RWPE1 (cell line): Measurements from ENCODE around the gene LRRC27.
"Not testable (repeated sequence)": the region's sequence is repeated elsewhere in the genome, so short reads cannot be mapped to it uniquely, and the experiment has no call there.

ENCODE experiments used
- CTCF ChIA-PET: fragments of 350-600 bp; sonication (Branson Sonifier 250); formaldehyde crosslinking; extraction: SDS; loops from one replicate; lab custom pipeline; 2021; lab: Yijun Ruan, JAX
- POLR2A ChIA-PET: fragments of 400-600 bp; formaldehyde crosslinking; extraction: SDS; loops from one replicate; lab custom pipeline; 2020; ENCODE audit warnings: antibody characterized with exemption; ENCODE audit not compliant: low non-redundant PET; lab: Yijun Ruan, JAX
- DNase-seq: peaks from one replicate; pipeline ENCODE4 v3.0.0; 2012; ENCODE audit warnings: low spot score
- H3K27ac ChIP-seq: fragments of 450-650 bp; 2 replicates; pipeline ENCODE4 v1.5.1; 2017
- CTCF ChIP-seq: fragments of 450-650 bp; conservative IDR thresholded peaks from 2 replicates; pipeline ENCODE4 v1.5.1; 2017; ENCODE audit warnings: low read depth, mild to moderate bottlenecking

The LRRC27 gene

DNA sequence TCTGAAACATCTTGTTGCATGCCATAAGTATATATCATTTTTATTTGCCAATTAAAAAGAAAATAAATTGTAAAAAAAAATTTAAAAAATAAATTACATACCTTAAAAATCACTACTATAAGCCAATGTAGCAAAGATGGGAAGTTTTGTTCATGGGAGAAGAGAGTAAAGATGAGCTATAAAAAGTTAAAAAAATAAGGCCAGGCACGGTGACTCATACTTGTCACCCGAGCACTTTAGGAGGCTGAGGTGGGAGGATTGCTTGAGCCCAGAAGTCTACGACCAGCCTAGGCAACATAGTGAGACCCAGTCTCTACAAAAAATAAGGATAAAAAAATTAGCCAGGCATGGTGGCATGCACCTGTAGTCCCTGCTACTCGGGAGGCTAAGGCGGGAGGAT is 15.9 kb upstream of the LRRC27 start:
- DNase-seq: no peak
- ChIA-PET CTCF (interaction anchor here (0.9 kb wide), 1 partner anchor 9 kb away, joined by 3 read pairs; no protein-coding TSS in a partner anchor), POLR2A (no interaction called here)
- H3K27ac ChIP-seq: no peak overlapping the region
- no peak for TF ChIP-seq CTCF

DNA sequence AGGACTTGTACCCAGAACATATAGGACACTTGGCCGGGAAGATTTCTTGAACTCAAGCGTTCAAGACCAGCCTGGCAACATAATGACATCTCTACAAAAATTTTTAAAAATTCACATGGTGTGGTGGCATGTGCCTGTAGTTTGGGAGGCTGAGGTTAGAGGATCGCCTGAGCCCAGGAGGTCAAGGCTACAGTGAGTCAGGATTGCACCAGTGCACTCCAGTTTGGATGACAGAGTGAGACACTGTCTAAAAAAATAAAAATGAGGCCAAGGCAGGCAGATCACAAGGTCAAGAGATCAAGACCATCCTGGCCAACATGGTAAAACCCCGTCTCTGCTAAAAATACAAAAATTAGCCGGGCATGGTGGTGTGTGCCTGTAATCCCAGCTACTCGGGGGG is 14.5 kb upstream of the LRRC27 start:
- CTCF ChIA-PET: not testable (repeated sequence)

DNA sequence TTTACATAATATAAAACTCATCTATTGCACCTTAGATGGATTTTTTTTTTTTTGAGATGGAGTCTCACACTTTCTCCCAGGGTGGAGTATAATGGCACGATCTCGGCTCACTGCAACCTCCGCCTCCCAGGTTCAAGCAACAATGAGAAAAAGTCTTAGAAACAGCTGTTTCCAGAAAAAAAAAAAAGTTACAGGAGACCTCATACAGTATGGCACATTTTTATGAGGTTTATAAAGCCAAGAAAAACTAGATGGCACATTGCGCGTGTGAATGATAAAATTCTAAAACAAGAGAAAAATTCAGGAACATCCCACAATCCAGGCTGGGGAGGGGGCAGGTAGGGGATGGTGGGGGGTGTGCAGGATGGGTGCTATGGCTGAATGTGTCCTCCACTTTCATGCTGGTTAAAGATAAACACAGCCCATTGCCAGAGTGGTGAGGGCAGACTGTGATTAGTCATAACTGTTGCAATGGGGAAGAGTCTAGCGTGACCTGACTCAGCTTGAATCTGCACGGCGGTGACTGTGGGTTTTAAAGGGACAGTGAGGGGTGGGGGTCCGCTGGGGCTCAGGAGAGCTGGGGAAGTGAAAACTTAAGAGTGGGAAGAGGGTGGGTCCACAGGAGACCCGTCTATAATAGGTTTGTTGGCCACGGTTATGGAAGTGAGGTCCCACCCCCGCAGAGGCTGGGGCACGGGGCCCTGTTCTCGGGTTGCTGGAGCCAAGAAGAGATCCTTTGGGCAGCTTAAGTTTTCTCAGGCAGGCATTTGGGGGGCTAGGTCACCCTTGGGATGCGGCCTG is 11.9 kb upstream of the LRRC27 start:
- ChIA-PET CTCF (no interaction called here), POLR2A (interaction anchor here (0.7 kb wide), 1 partner anchor 15 kb away, joined by 3 read pairs; no protein-coding TSS in a partner anchor)
- no peak for TF ChIP-seq CTCF
- H3K27ac ChIP-seq: peak overlapping the region; percentile 84
- peak; percentile 94 for DNase-seq

More for the DNA sequence above, 14.5 kb upstream of the LRRC27 start:
- H3K27ac ChIP-seq, DNase-seq, POLR2A ChIA-PET: not testable (repeated sequence)

DNA sequence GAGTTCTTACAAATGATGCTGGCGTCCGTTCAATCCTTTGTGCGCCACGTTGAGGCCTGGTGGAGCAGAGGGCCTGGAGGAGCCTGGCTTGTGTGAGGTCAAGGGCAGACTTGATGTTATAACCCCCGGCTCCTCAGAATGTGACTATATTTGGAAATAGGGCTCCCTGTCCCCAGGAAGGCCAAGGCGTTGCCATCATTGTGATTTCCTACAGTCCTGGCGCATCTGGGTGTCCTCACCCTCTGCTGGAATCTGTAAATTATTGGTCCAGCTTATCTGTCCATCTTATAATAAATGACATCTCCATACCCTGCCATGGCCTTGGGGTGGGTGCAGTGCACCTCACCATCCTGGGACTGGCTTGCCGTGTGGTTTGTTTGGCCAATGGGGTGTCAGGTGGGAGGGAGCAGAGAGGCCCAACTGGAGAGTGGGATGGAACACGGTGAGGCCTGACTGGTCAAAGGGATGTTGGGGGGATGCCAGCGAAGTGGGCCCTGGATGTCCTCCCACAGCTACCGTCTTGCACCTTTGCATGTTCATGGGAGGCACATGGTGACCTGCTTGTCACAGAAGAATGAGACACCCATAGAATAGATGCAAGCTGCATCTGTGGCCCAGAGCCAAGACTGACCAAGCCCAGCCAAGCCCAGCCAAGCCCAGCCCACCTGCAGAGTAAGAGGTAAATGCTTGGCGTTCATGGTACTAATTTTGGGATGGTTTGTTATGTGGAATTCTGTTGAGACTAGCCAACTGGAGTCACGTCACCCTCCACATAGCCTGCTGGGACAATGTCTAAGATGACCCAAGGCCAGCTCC is 11.1 kb upstream of the LRRC27 start:
- no peak for TF ChIP-seq CTCF
- ChIA-PET POLR2A (no interaction called here), CTCF (no interaction called here)
- DNase-seq: no peak
- H3K27ac ChIP-seq: peak overlapping the region; percentile 84

GRCh38 chr10:132321726-132322125 is 10.3 kb upstream of the LRRC27 start:
- no peak for DNase-seq
- ChIA-PET POLR2A (no interaction called here), CTCF (no interaction called here)
- peak overlapping the region; percentile 84 for H3K27ac ChIP-seq
- TF ChIP-seq CTCF: no peak

DNA sequence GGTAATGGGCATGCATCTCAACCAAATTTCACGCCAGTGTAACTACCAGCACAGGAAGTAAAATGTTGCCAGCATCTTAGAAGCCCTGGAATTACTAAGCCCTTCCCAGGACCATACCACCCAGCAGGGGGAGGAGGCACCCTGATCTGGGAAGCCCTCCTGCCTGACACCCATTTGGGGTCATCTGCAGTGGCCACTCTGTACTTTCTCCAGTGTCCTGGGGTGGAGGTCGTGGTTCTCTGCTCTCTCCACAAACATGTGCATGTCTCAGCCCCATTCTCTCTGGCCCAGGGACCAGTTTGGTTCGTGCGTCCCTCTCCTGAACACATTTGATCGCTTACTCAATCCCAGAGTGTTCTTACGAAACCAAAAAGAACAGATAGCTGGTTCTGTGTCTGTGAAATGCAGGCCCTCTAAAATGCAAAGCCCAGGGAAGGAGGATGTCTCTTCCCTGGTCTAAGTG is 9.4 kb upstream of the LRRC27 start:
- POLR2A ChIA-PET: interaction anchor here (0.5 kb wide), 1 partner anchor 306 kb away, joined by 3 read pairs; no protein-coding TSS in a partner anchor
- no peak for TF ChIP-seq CTCF
- CTCF ChIA-PET: no interaction called here
- DNase-seq: peak; percentile 51
- H3K27ac ChIP-seq: peak overlapping the region; percentile 90
